ENCODE results near the gene NPIPA1.
"Not testable (repeated sequence)": the region's sequence is repeated elsewhere in the genome, so short reads cannot be mapped to it uniquely, and the experiment has no call there.

Gene NPIPA1

GRCh38 chr16:14982521-14982920 lies 45.3 kb downstream of the NPIPA1 start:
- H3K4me1 Mint-ChIP-seq (ENCODE audit: low read depth) = peaks cover 30% of the 10 kb centered on the region
- not testable (repeated sequence) for H3K4me3 Mint-ChIP-seq; H3K9me3 Mint-ChIP-seq (ENCODE audit: low read depth); H3K27ac Mint-ChIP-seq; H3K27me3 Mint-ChIP-seq; H3K36me3 Mint-ChIP-seq

- H3K27me3 Mint-ChIP-seq; H3K36me3 Mint-ChIP-seq; H3K27ac Mint-ChIP-seq; H3K9me3 Mint-ChIP-seq (ENCODE audit: low read depth); H3K4me3 Mint-ChIP-seq: not testable (repeated sequence)
- peaks cover 13% of the 10 kb centered on the region for H3K4me1 Mint-ChIP-seq (ENCODE audit: low read depth)
Observed at GRCh38 chr16:14988092-14988491, 50.8 kb downstream of the NPIPA1 start.

GRCh38 chr16:14988661-14989191 lies 51.5 kb downstream of the NPIPA1 start:
- peak overlapping the region; percentile 27 for H3K4me3 Mint-ChIP-seq

GRCh38 chr16:14989291-14990281 lies 52.3 kb downstream of the NPIPA1 start:
- not testable (repeated sequence) for H3K4me3 Mint-ChIP-seq; H3K27ac Mint-ChIP-seq; H3K36me3 Mint-ChIP-seq; H3K27me3 Mint-ChIP-seq; H3K9me3 Mint-ChIP-seq (ENCODE audit: low read depth)
- H3K4me1 Mint-ChIP-seq (ENCODE audit: low read depth) = peaks cover 19% of the 10 kb centered on the region

More at GRCh38 chr16:14988661-14989191, 51.5 kb downstream of the NPIPA1 start:
- H3K27me3 Mint-ChIP-seq; H3K36me3 Mint-ChIP-seq; H3K9me3 Mint-ChIP-seq (ENCODE audit: low read depth); H3K27ac Mint-ChIP-seq: not testable (repeated sequence)
- peaks cover 15% of the 10 kb centered on the region for H3K4me1 Mint-ChIP-seq (ENCODE audit: low read depth)

GRCh38 chr16:14993277-14994151 lies 56.3 kb downstream of the NPIPA1 start:
- H3K27ac Mint-ChIP-seq; H3K27me3 Mint-ChIP-seq; H3K36me3 Mint-ChIP-seq; H3K4me3 Mint-ChIP-seq; H3K9me3 Mint-ChIP-seq (ENCODE audit: low read depth): not testable (repeated sequence)
- H3K4me1 Mint-ChIP-seq (ENCODE audit: low read depth) = peaks cover 27% of the 10 kb centered on the region

- H3K27ac Mint-ChIP-seq; H3K4me3 Mint-ChIP-seq; H3K27me3 Mint-ChIP-seq; H3K9me3 Mint-ChIP-seq (ENCODE audit: low read depth): not testable (repeated sequence)
- Mint-ChIP-seq H3K36me3 (peaks cover 10% of the 10 kb centered on the region), H3K4me1 (ENCODE audit: low read depth) (peaks cover 22% of the 10 kb centered on the region)
Observed at GRCh38 chr16:14996702-14997101, 59.5 kb downstream of the NPIPA1 start.

GRCh38 chr16:14998300-14998699 lies 61.1 kb downstream of the NPIPA1 start:
- not testable (repeated sequence) for H3K36me3 Mint-ChIP-seq; H3K27me3 Mint-ChIP-seq; H3K4me3 Mint-ChIP-seq; H3K27ac Mint-ChIP-seq; H3K9me3 Mint-ChIP-seq (ENCODE audit: low read depth)
- peaks cover 18% of the 10 kb centered on the region for H3K4me1 Mint-ChIP-seq (ENCODE audit: low read depth)

GRCh38 chr16:14999845-15000244 lies 62.6 kb downstream of the NPIPA1 start:
- not testable (repeated sequence) for H3K4me3 Mint-ChIP-seq; H3K4me1 Mint-ChIP-seq (ENCODE audit: low read depth); H3K9me3 Mint-ChIP-seq (ENCODE audit: low read depth); H3K27ac Mint-ChIP-seq; H3K27me3 Mint-ChIP-seq; H3K36me3 Mint-ChIP-seq

Data from activated naive CD8-positive, alpha-beta T cell (primary cell).